NCI-H2171 treated with DMSO at 0.1 percent for 48 hours (cell line): ENCODE results near the gene RUFY3.
"Not testable (repeated sequence)": the region's sequence is repeated elsewhere in the genome, so short reads cannot be mapped to it uniquely, and the experiment has no call there.

Source experiments
- DNase-seq: peaks from one replicate; lab custom pipeline; 2025; lab: John Stamatoyannopoulos, UW

Gene RUFY3

GRCh38 chr4:70737409-70737808 lies 15.6 kb downstream of the RUFY3 start:
- no peak for DNase-seq

- DNase-seq: no peak
Measured at GRCh38 chr4:70739496-70740337, 18.0 kb downstream of the RUFY3 start.

GRCh38 chr4:70741867-70742658 lies 20.3 kb downstream of the RUFY3 start:
- no peak for DNase-seq

GRCh38 chr4:70743731-70744130 lies 22.0 kb downstream of the RUFY3 start:
- no peak for DNase-seq

- DNase-seq: no peak
Measured at GRCh38 chr4:70746179-70746839, 24.5 kb downstream of the RUFY3 start.

GRCh38 chr4:70747874-70748273 lies 26.1 kb downstream of the RUFY3 start:
- DNase-seq: no peak

- no peak for DNase-seq
Measured at GRCh38 chr4:70749313-70749712, 27.5 kb downstream of the RUFY3 start.

- no peak for DNase-seq
Measured at GRCh38 chr4:70752236-70752635, 30.5 kb downstream of the RUFY3 start.

- DNase-seq: no peak
Measured at GRCh38 chr4:70753630-70754029, 31.9 kb downstream of the RUFY3 start.

- no peak for DNase-seq
Measured at GRCh38 chr4:70754470-70754869, 32.7 kb downstream of the RUFY3 start.

- no peak for DNase-seq
Measured at GRCh38 chr4:70754990-70755688, 33.4 kb downstream of the RUFY3 start.

- no peak for DNase-seq
Measured at GRCh38 chr4:70759126-70759525, 37.4 kb downstream of the RUFY3 start.

- no peak for DNase-seq
Measured at GRCh38 chr4:70759627-70760026, 37.9 kb downstream of the RUFY3 start.

- no peak for DNase-seq
Measured at GRCh38 chr4:70760662-70761061, 38.9 kb downstream of the RUFY3 start.

- no peak for DNase-seq
Measured at GRCh38 chr4:70761276-70761816, 39.6 kb downstream of the RUFY3 start.

GRCh38 chr4:70765368-70765767 lies 43.6 kb downstream of the RUFY3 start:
- DNase-seq: no peak

GRCh38 chr4:70768301-70768948 lies 46.7 kb downstream of the RUFY3 start:
- DNase-seq: no peak

GRCh38 chr4:70769396-70769795 lies 47.6 kb downstream of the RUFY3 start:
- DNase-seq: not testable (repeated sequence)

GRCh38 chr4:70772929-70773555 lies 51.3 kb downstream of the RUFY3 start:
- no peak for DNase-seq

- DNase-seq: no peak
Measured at GRCh38 chr4:70778888-70779422, 57.2 kb downstream of the RUFY3 start.
